AG04449 (cell line): ENCODE measurements around the gene AFMID.

Experiments
- CTCF ChIA-PET: fragments of 350-600 bp; formaldehyde crosslinking; extraction: SDS; loops from one replicate; lab custom pipeline; 2021; ENCODE audit warnings: antibody characterized with exemption; lab: Yijun Ruan, JAX
- POLR2A ChIA-PET: fragments of 400-600, 350-600 bp; formaldehyde crosslinking; extraction: SDS; loops from one replicate; lab custom pipeline; 2020; ENCODE audit warnings: antibody characterized with exemption, inconsistent platforms; lab: Yijun Ruan, JAX
- DNase-seq: peaks from one replicate; pipeline ENCODE4 v3.0.0-alpha.2; 2010; ENCODE audit warnings: low read depth, low spot score
- H3K4me3 ChIP-seq: 2 replicates; pipeline ENCODE4 v1.5.1; 2011; ENCODE audit warnings: low read depth, mild to moderate bottlenecking, control low read depth, low read length
- TF ChIP-seq, protein P1 (sequence below): IDR thresholded peaks from one replicate; pipeline ENCODE4 v1.5.1; 2011; ENCODE audit warnings: mild to moderate bottlenecking, moderate library complexity, low read length, control low read depth, inconsistent platforms; ENCODE audit not compliant: insufficient read depth; ENCODE audit errors: missing control alignments

AFMID gene

DNA sequence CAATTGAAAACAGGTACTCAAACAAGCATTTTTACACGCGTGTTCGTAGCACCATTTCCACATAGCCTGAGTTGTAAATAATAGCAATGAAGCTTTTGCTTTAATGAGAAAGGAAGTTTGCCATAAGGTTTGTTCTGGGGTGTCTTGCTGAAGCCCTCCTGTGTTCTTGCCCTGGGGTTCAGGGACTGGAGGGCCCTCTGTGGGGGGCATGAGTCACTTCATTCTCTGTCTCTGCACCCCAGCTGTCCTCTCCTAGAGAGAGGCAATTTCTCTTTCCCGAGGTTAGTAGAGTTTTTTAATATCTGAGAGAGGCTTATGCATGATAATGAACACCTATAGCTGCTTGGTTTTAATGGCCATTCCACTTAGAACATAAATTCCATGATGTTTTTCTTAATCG lies 9.6 kb downstream of the AFMID start:
- ChIA-PET CTCF (interaction anchor here (1.3 to 4.5 kb wide), 2 partner anchors 10 to 178 kb away, joined by 3 to 36 read pairs; partner anchors contain the start of genes AFMID and TK1), POLR2A (no interaction called here)
- DNase-seq, result no peak
- H3K4me3 ChIP-seq, result no peak overlapping the region
- TF ChIP-seq, protein P1, sequence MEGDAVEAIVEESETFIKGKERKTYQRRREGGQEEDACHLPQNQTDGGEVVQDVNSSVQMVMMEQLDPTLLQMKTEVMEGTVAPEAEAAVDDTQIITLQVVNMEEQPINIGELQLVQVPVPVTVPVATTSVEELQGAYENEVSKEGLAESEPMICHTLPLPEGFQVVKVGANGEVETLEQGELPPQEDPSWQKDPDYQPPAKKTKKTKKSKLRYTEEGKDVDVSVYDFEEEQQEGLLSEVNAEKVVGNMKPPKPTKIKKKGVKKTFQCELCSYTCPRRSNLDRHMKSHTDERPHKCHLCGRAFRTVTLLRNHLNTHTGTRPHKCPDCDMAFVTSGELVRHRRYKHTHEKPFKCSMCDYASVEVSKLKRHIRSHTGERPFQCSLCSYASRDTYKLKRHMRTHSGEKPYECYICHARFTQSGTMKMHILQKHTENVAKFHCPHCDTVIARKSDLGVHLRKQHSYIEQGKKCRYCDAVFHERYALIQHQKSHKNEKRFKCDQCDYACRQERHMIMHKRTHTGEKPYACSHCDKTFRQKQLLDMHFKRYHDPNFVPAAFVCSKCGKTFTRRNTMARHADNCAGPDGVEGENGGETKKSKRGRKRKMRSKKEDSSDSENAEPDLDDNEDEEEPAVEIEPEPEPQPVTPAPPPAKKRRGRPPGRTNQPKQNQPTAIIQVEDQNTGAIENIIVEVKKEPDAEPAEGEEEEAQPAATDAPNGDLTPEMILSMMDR, result no peak

DNA sequence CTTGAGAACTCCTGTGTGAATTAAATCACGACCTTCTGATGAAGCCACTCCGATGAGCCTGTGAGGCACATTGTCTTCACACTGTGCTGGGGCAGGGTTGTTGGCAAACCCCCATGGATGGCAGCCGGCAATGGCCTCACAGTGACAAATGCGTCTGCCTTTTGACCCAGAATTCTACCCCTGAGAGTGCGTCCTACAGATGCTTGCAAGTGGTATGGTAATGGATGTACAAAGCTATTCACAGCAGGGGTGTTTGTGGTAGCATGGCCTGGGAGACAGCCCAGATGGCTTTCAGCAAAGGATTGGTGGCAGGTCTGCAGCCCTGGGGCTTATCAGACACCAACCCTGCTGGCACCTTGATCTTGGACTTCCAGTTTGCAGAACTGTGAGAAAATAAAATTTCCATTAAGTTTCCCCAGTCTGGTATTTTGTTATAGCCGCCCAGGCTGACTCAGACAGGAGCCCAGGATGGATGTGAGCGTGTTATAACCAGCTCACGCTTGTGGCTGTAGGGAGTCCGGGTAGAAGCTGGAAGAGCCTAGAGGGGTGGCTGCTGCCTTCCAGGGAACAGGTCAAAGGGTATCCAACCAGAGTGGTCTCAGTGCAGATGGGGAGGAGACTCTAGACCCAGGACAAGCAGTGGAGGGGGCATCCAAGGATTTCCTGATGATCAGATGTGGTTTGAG lies 10.1 kb downstream of the AFMID start:
- ChIA-PET CTCF (interaction anchor here (1.3 to 4.5 kb wide), 2 partner anchors 11 to 179 kb away, joined by 3 to 36 read pairs; partner anchors contain the start of genes AFMID and TK1), POLR2A (no interaction called here)
- TF ChIP-seq, protein P1, result no peak
- DNase-seq, result no peak
- H3K4me3 ChIP-seq, result no peak overlapping the region

DNA sequence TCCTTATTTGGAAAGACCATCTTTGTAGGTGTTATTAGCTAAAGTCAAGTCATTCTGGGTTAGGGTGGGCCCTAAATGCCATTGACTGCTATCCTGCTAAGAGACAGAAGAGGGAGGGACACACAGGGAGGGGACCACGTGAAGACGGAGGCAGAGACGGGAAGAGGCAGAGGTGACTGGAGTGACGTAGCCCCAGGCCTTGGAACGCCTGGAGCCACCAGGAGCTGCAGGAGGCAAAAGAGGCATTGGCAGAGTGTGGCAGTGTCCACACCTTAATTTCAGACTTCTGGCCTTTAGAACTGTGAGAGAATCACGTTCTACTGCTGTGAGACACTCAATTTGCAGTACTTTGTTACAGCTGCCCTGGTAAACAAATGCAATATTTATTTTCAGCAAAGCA lies 13.3 kb downstream of the AFMID start:
- TF ChIP-seq, protein P1, result no peak
- H3K4me3 ChIP-seq, result no peak overlapping the region
- no peak for DNase-seq
- POLR2A ChIA-PET, result no interaction called here
- CTCF ChIA-PET, result interaction anchor here (0.6 to 1.4 kb wide), 3 partner anchors 13 to 96 kb away, joined by 3 to 4 read pairs (median 4); no protein-coding TSS in a partner anchor

DNA sequence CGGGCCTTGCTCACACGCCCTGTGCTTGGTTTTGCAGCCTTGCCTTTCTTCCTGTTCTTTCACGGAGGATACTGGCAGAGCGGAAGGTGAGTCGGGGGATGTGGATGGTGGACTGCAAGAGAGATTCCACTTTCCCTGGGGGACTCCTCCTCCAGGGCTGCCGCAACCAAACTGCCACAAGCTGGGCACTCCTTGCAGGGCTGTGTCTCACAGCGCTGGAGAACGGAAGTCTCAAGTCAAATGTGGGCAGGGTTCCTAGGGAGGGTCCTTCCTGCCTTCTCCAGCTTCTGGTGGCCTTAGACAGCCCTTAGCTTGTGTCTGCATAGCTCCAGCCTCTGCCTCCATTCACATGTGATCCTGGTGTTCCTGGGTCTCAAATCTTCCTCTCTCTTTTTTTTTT lies 15.5 kb downstream of the AFMID start:
- TF ChIP-seq, protein P1, result no peak
- ChIA-PET CTCF (interaction anchor here (1.5 to 1.7 kb wide), 3 partner anchors 15 to 27 kb away, joined by 4 to 9 read pairs (median 5); partner anchors contain the start of gene TK1), POLR2A (interaction anchor here (0.7 kb wide), 1 partner anchor 131 kb away, joined by 3 read pairs; no protein-coding TSS in a partner anchor)
- no peak for DNase-seq
- no peak overlapping the region for H3K4me3 ChIP-seq

DNA sequence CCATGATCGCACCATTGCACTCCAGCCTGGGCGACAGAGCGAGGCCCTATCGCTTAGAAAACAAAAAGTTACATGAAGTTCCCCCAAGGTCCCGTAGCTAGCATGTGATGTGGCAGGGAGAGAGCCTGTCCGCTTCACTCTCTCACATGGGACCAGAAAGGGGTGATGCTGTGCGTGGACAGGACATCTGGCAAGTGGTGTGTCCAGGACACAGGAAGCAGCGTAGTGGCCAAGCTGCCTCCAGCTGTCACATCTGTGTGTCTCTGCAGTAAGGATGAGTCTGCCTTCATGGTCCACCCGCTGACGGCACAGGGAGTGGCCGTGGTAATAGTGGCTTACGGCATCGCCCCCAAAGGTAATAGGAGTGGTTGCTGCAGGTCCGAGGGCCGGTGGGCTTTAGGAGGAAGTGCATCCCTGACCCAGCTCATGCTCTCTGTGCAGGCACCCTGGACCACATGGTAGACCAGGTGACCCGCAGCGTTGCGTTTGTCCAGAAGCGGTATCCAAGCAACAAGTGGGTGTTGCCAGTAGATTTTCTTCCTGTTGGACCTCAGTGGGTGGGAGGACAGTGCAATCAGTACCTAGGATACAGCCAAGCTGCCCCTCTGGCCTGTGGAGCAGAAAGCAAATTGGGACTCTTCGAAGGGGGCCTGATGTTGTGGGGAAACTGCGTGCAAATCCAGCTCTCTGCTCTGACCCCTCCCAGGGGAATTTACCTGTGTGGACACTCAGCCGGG lies 17.4 kb downstream of the AFMID start:
- ChIA-PET POLR2A (no interaction called here), CTCF (no interaction called here)
- TF ChIP-seq, protein P1, result no peak
- H3K4me3 ChIP-seq, result no peak overlapping the region
- no peak for DNase-seq

DNA sequence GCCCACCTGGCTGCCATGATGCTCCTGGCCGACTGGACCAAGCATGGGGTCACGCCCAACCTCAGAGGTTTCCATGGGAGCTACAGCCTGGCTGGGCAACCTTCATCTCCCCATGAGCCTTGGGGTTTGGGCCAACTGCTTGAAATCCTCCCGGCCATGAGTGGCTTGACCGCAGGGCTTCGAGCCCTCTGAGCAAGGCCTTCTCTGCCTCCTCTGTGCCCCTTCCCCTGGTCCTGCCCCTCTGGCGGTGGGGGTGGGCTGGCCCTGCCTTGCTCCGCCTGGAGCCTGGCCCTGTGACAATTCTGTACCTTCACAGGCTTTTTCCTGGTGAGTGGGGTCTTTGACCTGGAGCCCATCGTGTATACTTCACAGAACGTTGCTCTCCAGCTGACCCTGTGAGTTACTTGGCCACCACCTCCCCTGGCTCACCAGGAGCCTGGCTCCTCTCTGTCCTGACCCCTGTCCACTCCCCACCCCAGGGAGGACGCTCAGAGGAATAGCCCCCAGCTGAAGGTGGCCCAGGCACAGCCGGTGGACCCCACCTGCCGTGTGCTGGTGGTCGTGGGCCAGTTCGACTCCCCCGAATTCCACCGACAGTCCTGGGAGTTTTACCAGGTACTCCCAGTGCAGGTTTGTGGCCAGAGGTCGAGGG lies 18.1 kb downstream of the AFMID start:
- no peak for DNase-seq
- no peak overlapping the region for H3K4me3 ChIP-seq
- ChIA-PET POLR2A (no interaction called here), CTCF (no interaction called here)
- TF ChIP-seq, protein P1, result no peak
